ENCODE measurements around the gene DPM1. TPM values are rescaled to one million over a fixed set of nuclear protein-coding genes. Genes with fewer than 3 reads are reported as not detected.

The DPM1 gene
- total RNA-seq, 1 donor from 2014 or later, result 43.9 TPM

DNA sequence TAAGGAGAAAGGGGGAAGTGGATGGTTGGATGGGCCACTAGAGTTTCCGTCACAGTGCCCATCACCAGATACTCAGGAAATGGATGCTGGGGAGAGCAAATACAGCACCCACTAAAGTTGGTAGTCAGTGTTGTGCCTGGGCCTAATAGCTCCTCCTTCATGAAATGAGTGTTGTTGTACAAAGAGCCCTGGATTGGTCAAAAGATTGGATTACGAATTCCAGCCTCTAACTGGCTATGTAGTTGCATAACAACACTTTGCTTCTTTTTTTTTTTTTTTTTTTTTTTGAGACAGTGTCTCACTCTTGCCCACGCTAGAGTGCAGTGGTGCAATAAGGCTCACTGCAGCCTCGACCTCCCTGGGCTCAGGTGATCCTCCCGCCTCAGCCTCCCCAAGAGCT lies 37.2 kb upstream of the DPM1 start:
- TF ChIP-seq, protein P1, sequence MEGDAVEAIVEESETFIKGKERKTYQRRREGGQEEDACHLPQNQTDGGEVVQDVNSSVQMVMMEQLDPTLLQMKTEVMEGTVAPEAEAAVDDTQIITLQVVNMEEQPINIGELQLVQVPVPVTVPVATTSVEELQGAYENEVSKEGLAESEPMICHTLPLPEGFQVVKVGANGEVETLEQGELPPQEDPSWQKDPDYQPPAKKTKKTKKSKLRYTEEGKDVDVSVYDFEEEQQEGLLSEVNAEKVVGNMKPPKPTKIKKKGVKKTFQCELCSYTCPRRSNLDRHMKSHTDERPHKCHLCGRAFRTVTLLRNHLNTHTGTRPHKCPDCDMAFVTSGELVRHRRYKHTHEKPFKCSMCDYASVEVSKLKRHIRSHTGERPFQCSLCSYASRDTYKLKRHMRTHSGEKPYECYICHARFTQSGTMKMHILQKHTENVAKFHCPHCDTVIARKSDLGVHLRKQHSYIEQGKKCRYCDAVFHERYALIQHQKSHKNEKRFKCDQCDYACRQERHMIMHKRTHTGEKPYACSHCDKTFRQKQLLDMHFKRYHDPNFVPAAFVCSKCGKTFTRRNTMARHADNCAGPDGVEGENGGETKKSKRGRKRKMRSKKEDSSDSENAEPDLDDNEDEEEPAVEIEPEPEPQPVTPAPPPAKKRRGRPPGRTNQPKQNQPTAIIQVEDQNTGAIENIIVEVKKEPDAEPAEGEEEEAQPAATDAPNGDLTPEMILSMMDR (IDR thresholded peaks at IDR 0.05; ENCODE audit: unreplicated experiment), result no peak
- H3K4me3 Mint-ChIP-seq (ENCODE audit: low read depth), result no peak overlapping the region
- DNase-seq (ENCODE audit: low spot score, unreplicated experiment), result no peak
- no peaks in the 10 kb centered on the region for H3K36me3 Mint-ChIP-seq (ENCODE audit: insufficient read depth)
- peaks cover 12% of the 10 kb centered on the region for H3K27me3 Mint-ChIP-seq
- no peaks in the 10 kb centered on the region for H3K9me3 Mint-ChIP-seq (ENCODE audit: low read depth)
- H3K4me1 Mint-ChIP-seq (ENCODE audit: low read depth), result peaks cover 4% of the 10 kb centered on the region
- H3K27ac Mint-ChIP-seq, result no peak overlapping the region

DNA sequence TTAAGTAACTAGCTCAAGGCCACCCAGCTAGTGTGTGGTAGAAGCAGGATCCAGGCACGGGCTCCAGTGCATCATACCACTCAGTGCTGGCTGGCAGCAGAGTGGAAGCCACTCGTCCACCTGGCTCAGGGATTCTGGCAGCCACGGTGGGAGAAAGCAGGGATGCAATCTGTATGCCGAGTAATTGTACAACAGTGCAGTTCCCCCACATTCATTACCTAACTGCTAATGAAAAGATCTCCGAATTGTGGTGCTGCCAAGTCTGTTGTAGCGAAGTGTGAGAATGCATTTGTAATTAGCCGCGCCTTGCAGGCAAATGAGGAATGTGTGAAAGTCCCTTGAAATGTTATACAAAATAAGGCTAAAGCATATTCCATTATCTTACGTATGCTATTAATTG lies 35.5 kb upstream of the DPM1 start:
- TF ChIP-seq, protein P1 (IDR thresholded peaks at IDR 0.05; ENCODE audit: unreplicated experiment), result no peak
- Mint-ChIP-seq H3K27ac (no peak overlapping the region), H3K27me3 (peaks cover 12% of the 10 kb centered on the region), H3K4me3 (ENCODE audit: low read depth) (no peak overlapping the region), H3K4me1 (ENCODE audit: low read depth) (peaks cover 4% of the 10 kb centered on the region), H3K36me3 (ENCODE audit: insufficient read depth) (no peaks in the 10 kb centered on the region), H3K9me3 (ENCODE audit: low read depth) (no peaks in the 10 kb centered on the region)
- DNase-seq (ENCODE audit: low spot score, unreplicated experiment), result no peak

DNA sequence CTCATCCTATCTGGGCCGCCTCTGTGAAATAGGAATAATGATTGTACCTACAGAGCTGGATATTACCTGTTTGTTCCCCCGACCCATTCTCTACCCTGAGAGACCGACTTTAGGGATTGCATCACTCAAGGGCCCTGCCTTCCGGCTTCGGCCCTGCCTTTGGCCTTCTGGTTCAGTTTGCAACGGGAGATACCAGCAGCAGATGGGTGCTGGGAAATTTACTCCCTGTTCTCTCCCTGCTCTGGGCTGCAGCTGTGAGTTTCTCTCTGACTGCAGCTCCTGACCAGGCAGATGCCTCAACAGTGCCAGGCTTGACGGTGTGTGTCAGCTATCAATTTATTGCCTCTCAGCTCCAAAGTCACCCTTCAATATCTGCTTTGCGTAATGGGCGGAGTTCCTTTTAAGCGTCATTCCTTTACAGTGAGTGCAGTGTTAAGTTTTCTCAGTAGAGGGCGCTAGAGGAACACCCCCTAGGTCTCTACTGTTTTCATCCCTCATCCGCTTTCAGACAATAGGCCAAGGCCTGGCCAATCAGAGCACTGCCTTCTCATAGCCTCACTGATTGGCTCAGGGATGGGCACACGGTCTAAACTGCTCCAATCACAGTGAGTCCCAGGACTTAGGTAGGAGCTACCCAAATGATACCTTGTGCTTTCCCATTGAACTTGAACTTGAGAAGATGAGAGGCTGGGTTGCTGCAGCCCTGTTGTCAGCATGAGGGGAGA lies 34.6 kb upstream of the DPM1 start:
- Mint-ChIP-seq H3K4me3 (ENCODE audit: low read depth) (no peak overlapping the region), H3K27me3 (peaks cover 12% of the 10 kb centered on the region), H3K4me1 (ENCODE audit: low read depth) (peaks cover 4% of the 10 kb centered on the region), H3K27ac (no peak overlapping the region), H3K36me3 (ENCODE audit: insufficient read depth) (no peaks in the 10 kb centered on the region), H3K9me3 (ENCODE audit: low read depth) (no peaks in the 10 kb centered on the region)
- TF ChIP-seq, protein P1 (IDR thresholded peaks at IDR 0.05; ENCODE audit: unreplicated experiment), result peak; percentile 66
- DNase-seq (ENCODE audit: low spot score, unreplicated experiment), result no peak

DNA sequence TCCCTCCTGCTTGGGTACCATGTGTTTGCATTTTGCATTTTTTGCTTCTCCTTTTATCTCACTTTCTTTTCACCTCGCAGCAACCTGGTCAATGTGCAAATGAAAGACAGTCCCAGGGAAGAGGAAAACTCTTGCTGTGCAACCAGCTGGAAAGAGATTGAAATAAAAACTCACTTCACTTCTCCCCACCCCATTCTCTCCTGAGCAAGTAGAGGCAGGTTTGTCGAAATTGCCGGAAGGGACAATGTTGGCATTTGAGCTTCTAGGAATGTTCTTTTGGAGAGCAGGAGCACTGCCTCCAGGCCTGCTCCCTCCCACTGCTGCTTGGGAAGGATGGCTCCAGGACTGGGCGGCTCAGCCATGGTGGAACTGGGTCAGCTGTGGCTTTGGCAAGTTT lies 34.0 kb upstream of the DPM1 start:
- H3K9me3 Mint-ChIP-seq (ENCODE audit: low read depth), result no peaks in the 10 kb centered on the region
- no peaks in the 10 kb centered on the region for H3K36me3 Mint-ChIP-seq (ENCODE audit: insufficient read depth)
- TF ChIP-seq, protein P1 (IDR thresholded peaks at IDR 0.05; ENCODE audit: unreplicated experiment), result no peak
- DNase-seq (ENCODE audit: low spot score, unreplicated experiment), result no peak
- peaks cover 4% of the 10 kb centered on the region for H3K4me1 Mint-ChIP-seq (ENCODE audit: low read depth)
- H3K27me3 Mint-ChIP-seq, result peaks cover 11% of the 10 kb centered on the region
- no peak overlapping the region for H3K27ac Mint-ChIP-seq
- no peak overlapping the region for H3K4me3 Mint-ChIP-seq (ENCODE audit: low read depth)

DNA sequence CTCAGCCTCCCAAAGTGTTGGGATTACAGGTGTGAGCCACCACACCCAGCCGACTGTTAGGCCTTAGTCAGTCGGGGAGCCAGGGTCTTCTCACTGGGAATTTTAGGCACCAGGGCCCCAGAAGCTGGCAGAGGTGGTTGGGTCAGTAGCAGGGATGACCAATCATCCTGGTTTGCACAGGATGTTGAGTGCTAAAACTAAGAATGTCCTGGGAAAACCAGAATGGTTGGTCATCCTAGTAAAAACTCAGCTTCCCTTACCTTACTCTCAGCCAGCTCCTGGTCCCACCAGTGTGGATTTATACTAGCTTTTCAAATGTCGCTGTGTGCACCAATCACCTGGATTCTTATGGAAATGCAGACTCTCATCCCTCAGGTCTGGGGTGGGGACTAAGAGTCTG lies 32.7 kb upstream of the DPM1 start:
- TF ChIP-seq, protein P1 (IDR thresholded peaks at IDR 0.05; ENCODE audit: unreplicated experiment), result no peak
- Mint-ChIP-seq H3K36me3 (ENCODE audit: insufficient read depth) (no peaks in the 10 kb centered on the region), H3K4me1 (ENCODE audit: low read depth) (peaks cover 4% of the 10 kb centered on the region), H3K4me3 (ENCODE audit: low read depth) (no peak overlapping the region), H3K27ac (no peak overlapping the region), H3K27me3 (peaks cover 7% of the 10 kb centered on the region), H3K9me3 (ENCODE audit: low read depth) (no peaks in the 10 kb centered on the region)
- no peak for DNase-seq (ENCODE audit: low spot score, unreplicated experiment)
